GM19025 (cell line): Measurements from ENCODE around the gene MEIOSIN.

Source experiments
- ATAC-seq: cut with Tn5 transposase; IDR thresholded peaks from one replicate; pipeline ENCODE4 v1.9.1; 2021; ENCODE audit warnings: mild to moderate bottlenecking, low read depth, moderate library complexity; ENCODE audit not compliant: unreplicated experiment

MEIOSIN gene

GRCh38 chr19:45763691-45764294 lies 30.6 kb downstream of the MEIOSIN start:
- ATAC-seq, result no peak

GRCh38 chr19:45764475-45764874 lies 31.2 kb downstream of the MEIOSIN start:
- no peak for ATAC-seq

- no peak for ATAC-seq
Observed at GRCh38 chr19:45764945-45765701, 31.9 kb downstream of the MEIOSIN start.

- no peak for ATAC-seq
Observed at GRCh38 chr19:45765702-45766295, 32.6 kb downstream of the MEIOSIN start.

GRCh38 chr19:45766296-45766868 lies 33.1 kb downstream of the MEIOSIN start:
- no peak for ATAC-seq

- no peak for ATAC-seq
Observed at GRCh38 chr19:45766869-45767346, 33.7 kb downstream of the MEIOSIN start.

- ATAC-seq, result no peak
Observed at GRCh38 chr19:45767410-45767880, 34.2 kb downstream of the MEIOSIN start.

GRCh38 chr19:45767881-45768654 lies 34.8 kb downstream of the MEIOSIN start:
- ATAC-seq, result no peak

- no peak for ATAC-seq
Observed at GRCh38 chr19:45768655-45768983, 35.4 kb downstream of the MEIOSIN start.

GRCh38 chr19:45768984-45769782 lies 35.9 kb downstream of the MEIOSIN start, which contains the start of gene SIX5:
Gene SIX5, minus strand, starts transcription at chr19:45769252. Its CDS starts 408 bp downstream, at chr19:45768844.
- ATAC-seq, result peak; percentile 50

- ATAC-seq, result no peak
Observed at GRCh38 chr19:45769821-45770191, 36.6 kb downstream of the MEIOSIN start.

GRCh38 chr19:45770192-45771101 lies 37.2 kb downstream of the MEIOSIN start:
- ATAC-seq, result peak; percentile 48

GRCh38 chr19:45771311-45771933 lies 38.2 kb downstream of the MEIOSIN start:
- ATAC-seq, result no peak

GRCh38 chr19:45772130-45772840 lies 39.0 kb downstream of the MEIOSIN start:
- ATAC-seq, result no peak

GRCh38 chr19:45772912-45773311 lies 39.7 kb downstream of the MEIOSIN start:
- ATAC-seq, result no peak

- ATAC-seq, result no peak
Observed at GRCh38 chr19:45773384-45773783, 40.1 kb downstream of the MEIOSIN start.

- ATAC-seq, result no peak
Observed at GRCh38 chr19:45774765-45775164, 41.5 kb downstream of the MEIOSIN start.
